ENCODE data around the gene VAV2. TPM values are rescaled to one million over a fixed set of nuclear protein-coding genes. Genes with fewer than 3 reads are reported as not detected.

The VAV2 gene
- total and polyA plus RNA-seq, 2 of the 4 experiments (the other 2 are of a cell fraction): 10.8 to 13.4 TPM

GRCh38 chr9:134035041-134036039 is 43.2 kb upstream of the VAV2 start (continued):
- TF ChIP-seq FOS (IDR thresholded peaks at IDR 0.05; ENCODE audit: low read depth, low read length) (no peak), CEBPB (IDR thresholded peaks at IDR 0.05; ENCODE audit: low read depth, low read length) (no peak)

DNA sequence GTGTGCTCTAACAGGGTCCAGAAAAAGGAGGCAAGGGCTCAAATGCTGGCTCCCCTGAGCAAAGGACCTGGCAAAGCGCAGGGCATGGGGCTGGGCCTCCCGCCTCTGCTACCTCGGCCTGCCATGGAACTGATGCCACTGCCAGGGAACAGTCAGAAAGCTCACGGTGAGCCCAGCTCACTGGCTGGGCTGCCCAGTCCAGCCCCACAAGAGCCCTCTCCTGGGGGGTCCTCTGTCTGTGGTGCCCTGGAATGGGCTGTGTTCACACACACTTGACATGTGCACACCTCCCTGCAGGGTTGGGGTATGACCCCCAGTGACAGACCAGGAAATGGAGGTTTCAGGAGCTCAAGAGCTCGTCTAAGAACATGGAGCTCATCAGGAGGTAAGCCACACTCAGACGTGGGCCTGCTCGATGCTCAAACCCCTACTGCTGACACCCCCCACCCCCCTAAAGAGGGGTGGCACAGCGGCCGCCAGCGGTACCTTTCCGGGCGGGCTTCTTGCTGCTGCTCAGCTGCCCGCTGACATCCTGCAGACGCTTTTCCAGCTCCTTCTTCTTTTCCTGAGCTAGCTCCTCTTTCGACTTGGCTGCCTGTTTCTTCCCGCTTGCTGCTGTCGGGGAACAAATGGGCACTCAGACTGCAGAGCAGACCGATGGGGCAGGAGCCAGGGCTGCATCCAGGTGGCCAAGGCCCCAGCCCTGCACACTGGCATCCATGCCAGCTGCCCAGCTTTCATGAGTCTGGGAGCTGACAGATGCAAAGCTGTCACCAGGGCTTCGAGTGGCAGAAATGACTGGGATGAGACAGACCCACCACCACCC is 42.3 kb upstream of the VAV2 start:
- Histone ChIP-seq H3K14ac (replicated peaks; ENCODE audit: low read depth, low read length) (no peak overlapping the region), H3K36me3 (ENCODE audit: control insufficient read depth, insufficient read depth, low read length) (peaks cover 55% of the 10 kb centered on the region), H2BK20ac (ENCODE audit: low read depth, low read length) (no peak overlapping the region), H2BK120ac (ENCODE audit: low read depth, low read length) (no peak overlapping the region), H3K56ac (ENCODE audit: extremely low read depth, insufficient read depth, low read length) (no peak overlapping the region), H3K9ac (ENCODE audit: low read depth, low read length) (no peak overlapping the region), H3K27me3 (ENCODE audit: control insufficient read depth, insufficient read depth, low read length) (no peaks in the 10 kb centered on the region), H2AK9ac (replicated peaks; ENCODE audit: low read depth, low read length, poor library complexity) (no peak overlapping the region), H3K4me2 (ENCODE audit: low read depth, low read length) (no peak overlapping the region), H3K4me1 (ENCODE audit: control insufficient read depth, insufficient read depth, low read length) (no peaks in the 10 kb centered on the region), H2BK5ac (ENCODE audit: low read depth, low read length, poor library complexity, severe bottlenecking) (no peak overlapping the region), H4K91ac (ENCODE audit: insufficient read depth, low read depth, low read length) (no peak overlapping the region), H4K5ac (ENCODE audit: low read depth, low read length) (no peak overlapping the region), H3K4me3 (ENCODE audit: insufficient read depth, low read depth, low read length) (no peak overlapping the region), H4K20me1 (ENCODE audit: insufficient read depth, low read length) (no peaks in the 10 kb centered on the region; the same call in 1 of the 2 replicates), H3K27ac (ENCODE audit: insufficient read depth, low read length) (no peak overlapping the region), H3K18ac (ENCODE audit: low read depth, low read length) (no peak overlapping the region), H2AFZ (replicated peaks; ENCODE audit: low read length, poor library complexity) (no peak overlapping the region), H2AK5ac (ENCODE audit: low read depth, low read length) (no peak overlapping the region), H3K9me1 (ENCODE audit: insufficient read depth, low read length) (no peaks in the 10 kb centered on the region), H4K8ac (ENCODE audit: low read depth in 2 of 2, low read length in 2 of 2) (no peak overlapping the region), H3K79me1 (ENCODE audit: low read depth in 1 of 2, low read length in 2 of 2) (peaks cover 0 to 3% of the 10 kb centered on the region in 2 experiments; a peak in 1 of 4 replicates), H3K23ac (ENCODE audit: low read depth, low read length) (no peak overlapping the region), H3K9me3 (ENCODE audit: control insufficient read depth, insufficient read depth, low read length) (no peaks in the 10 kb centered on the region), H2BK15ac (ENCODE audit: low read depth, low read length) (no peak overlapping the region), H3K4ac (ENCODE audit: low read depth, low read length) (no peak overlapping the region)
- dilution Hi-C loops (cut with HindIII; ENCODE audit: low sequenced_read_pairs, unreplicated experiment) (no loop called here), in situ Hi-C loops (cut with MboI; ENCODE audit: low sequenced_read_pairs) (no loop called here), intact Hi-C loops (cut with micrococcal nuclease) (no loop called here)
- POLR2A ChIA-PET (ENCODE audit: unreplicated experiment): no interaction called here
- no peak for DNase-seq
- CTCF ChIA-PET: no interaction called here
- BruUV-seq (replicated peaks): no TSS peak
- 95% methylated on average over 9 of the region's 19 CpGs; no CpG with 5 or more reads in 1 of the 2 experiments for WGBS, 2 experiments (ENCODE audit: extremely low coverage in 2 of 2, insufficient read length in 1 of 2)
- no peak for ATAC-seq (ENCODE audit: low read depth)
- TF ChIP-seq FOS (IDR thresholded peaks at IDR 0.05; ENCODE audit: low read depth, low read length): no peak
- TF ChIP-seq RFX5 (IDR thresholded peaks at IDR 0.05; ENCODE audit: low read depth, low read length): no peak
- TF ChIP-seq MXI1 (IDR thresholded peaks at IDR 0.05; ENCODE audit: borderline replicate concordance, low read depth, low read length): no peak
- TF ChIP-seq RAD21 (IDR thresholded peaks at IDR 0.05; ENCODE audit: low read length): no peak
- TF ChIP-seq, protein P1, sequence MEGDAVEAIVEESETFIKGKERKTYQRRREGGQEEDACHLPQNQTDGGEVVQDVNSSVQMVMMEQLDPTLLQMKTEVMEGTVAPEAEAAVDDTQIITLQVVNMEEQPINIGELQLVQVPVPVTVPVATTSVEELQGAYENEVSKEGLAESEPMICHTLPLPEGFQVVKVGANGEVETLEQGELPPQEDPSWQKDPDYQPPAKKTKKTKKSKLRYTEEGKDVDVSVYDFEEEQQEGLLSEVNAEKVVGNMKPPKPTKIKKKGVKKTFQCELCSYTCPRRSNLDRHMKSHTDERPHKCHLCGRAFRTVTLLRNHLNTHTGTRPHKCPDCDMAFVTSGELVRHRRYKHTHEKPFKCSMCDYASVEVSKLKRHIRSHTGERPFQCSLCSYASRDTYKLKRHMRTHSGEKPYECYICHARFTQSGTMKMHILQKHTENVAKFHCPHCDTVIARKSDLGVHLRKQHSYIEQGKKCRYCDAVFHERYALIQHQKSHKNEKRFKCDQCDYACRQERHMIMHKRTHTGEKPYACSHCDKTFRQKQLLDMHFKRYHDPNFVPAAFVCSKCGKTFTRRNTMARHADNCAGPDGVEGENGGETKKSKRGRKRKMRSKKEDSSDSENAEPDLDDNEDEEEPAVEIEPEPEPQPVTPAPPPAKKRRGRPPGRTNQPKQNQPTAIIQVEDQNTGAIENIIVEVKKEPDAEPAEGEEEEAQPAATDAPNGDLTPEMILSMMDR (conservative IDR thresholded peaks at IDR 0.05; ENCODE audit: low read depth, low read length): no peak
- no peak for TF ChIP-seq MAFK (IDR thresholded peaks at IDR 0.05; ENCODE audit: low read depth, low read length)
- no peak for TF ChIP-seq CEBPB (IDR thresholded peaks at IDR 0.05; ENCODE audit: low read depth, low read length)
- TF ChIP-seq NFE2L2 (IDR thresholded peaks at IDR 0.05; ENCODE audit: low read depth, low read length): no peak
- no peak for TF ChIP-seq ELK1 (IDR thresholded peaks at IDR 0.05; ENCODE audit: borderline replicate concordance, low read depth, low read length)
- no peak for TF ChIP-seq BHLHE40 (IDR thresholded peaks at IDR 0.05; ENCODE audit: low read depth, low read length)
- no peak for TF ChIP-seq SMC3 (IDR thresholded peaks at IDR 0.05; ENCODE audit: low read depth, low read length)
